OCI-LY3 (cell line): ENCODE measurements around the gene CNTNAP2.

Experiments used
- CTCF ChIP-seq: fragments of 200-600, 300-600 bp; sonication (generic); IDR thresholded peaks from 2 replicates; pipeline ENCODE4 v1.5.1; 2014; ENCODE audit warnings: antibody characterized with exemption, low read length, low read depth
- EZH2phosphoT487 ChIP-seq: fragments of 200-600 bp; shearing (Covaris generic); IDR thresholded peaks from 2 replicates; pipeline ENCODE4 v1.6.1; 2018; ENCODE audit warnings: antibody characterized with exemption, mixed run types, low read depth

GRCh38 chr7:147635288-147635687 is 1518.7 kb downstream of the CNTNAP2 start:
- TF ChIP-seq CTCF: no peak
- TF ChIP-seq EZH2phosphoT487: no peak
